Jurkat, Clone E6-1 (cell line): ENCODE results near the gene FAM149A.

ENCODE experiments used
- DNase-seq: peaks from one replicate; pipeline ENCODE4 v3.0.0-alpha.2; 2011; ENCODE audit warnings: low read depth, low spot score
- H3K4me3 ChIP-seq: 2 replicates; pipeline ENCODE4 v1.5.1; 2011; ENCODE audit warnings: mild to moderate bottlenecking, low read length, control low read depth, moderate library complexity

FAM149A gene

DNA sequence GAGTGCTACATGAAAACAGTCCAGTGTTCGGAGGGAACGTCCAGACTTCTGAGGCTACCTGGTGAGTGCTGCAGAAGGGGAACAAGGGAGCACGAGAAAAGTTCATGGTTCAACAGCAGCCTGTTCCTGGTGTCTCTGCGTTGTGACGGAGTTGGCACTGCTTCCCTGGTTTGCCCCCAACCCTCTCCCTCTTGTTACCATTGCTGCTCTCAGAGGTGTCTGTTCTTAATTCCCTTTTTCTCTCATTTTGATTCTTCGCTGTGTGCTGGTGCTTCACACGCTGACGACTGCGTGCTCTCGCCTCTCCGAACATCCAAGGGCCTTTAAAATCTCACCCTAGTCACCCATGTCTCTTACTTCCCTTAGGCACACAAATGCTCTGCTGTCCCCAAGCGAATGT is 1.6 kb upstream of the FAM149A start:
- no peak overlapping the region for H3K4me3 ChIP-seq

DNA sequence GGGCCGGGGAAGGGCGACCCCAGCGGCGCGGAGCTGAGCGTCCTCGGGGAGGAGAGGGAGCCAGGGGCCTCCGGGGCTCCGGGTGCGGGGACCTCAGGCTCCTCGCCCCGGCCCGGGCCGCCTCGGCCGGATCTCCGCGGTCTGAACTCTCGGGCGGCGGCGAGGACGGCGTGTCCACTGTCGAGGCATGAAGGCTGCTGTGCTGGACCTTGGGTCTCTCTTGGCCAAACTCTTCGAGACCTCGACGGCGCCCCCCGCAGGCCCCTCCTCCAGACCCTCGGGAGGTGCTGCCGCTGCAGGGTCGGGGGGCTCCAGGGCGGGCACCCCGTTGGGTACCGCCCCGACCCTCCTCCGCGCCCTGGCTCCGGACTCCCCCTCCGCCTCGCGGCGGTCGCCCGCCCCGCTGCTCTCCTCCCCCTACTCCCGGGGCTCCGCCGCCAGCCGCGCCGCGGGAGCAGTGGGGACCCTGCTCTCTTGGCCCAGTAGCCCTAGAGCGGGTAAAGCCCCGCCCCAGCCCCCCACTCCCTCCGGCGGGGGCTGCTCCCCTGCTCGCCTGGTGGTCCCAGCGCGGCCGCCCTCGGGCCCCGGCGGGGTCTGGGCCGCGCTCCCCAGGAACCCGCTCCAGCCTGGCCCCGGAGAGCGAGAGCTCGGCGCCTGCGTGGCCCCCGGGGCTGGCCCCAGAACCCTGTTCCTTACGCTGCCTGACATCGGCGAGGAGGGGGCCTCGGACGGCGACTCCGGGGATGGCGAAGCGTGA is 564 bp downstream of the FAM149A start:
- DNase-seq: no peak
- peak overlapping the region; percentile 42 for H3K4me3 ChIP-seq

More for the DNA sequence above, 1.6 kb upstream of the FAM149A start:
- no peak for DNase-seq

- no peak overlapping the region; the same call in 1 of the 2 replicates for H3K4me3 ChIP-seq
- no peak for DNase-seq
Measured at GRCh38 chr4:186105647-186106321, 1.3 kb downstream of the FAM149A start.

- H3K4me3 ChIP-seq: no peak overlapping the region
- DNase-seq: no peak
Measured at GRCh38 chr4:186107947-186108346, 3.4 kb downstream of the FAM149A start.

- no peak for DNase-seq
- no peak overlapping the region for H3K4me3 ChIP-seq
Measured at GRCh38 chr4:186108391-186108790, 3.9 kb downstream of the FAM149A start.

GRCh38 chr4:186109245-186109644 is 4.7 kb downstream of the FAM149A start:
- no peak overlapping the region for H3K4me3 ChIP-seq
- no peak for DNase-seq

- DNase-seq: no peak
- no peak overlapping the region for H3K4me3 ChIP-seq
Measured at GRCh38 chr4:186116697-186117096, 12.2 kb downstream of the FAM149A start.

DNA sequence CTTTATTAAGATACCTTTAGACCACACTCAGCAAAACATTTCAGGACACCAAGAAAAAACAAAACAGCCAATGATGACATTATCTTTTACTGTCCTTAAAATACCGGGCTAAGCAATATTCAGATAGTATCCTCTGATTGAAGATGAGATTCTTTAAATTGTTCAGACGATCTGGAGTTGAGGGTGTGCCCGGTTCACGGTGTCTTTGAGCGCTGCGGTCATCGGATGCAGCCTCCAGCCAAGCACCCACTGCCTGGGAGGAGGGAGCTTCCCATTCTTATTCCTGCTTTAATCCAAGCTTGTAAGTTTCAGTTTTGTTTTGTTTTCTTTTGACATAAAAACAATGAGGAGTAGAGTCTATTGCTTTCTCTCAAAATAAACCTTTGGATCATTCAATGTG is 14.1 kb downstream of the FAM149A start:
- H3K4me3 ChIP-seq: no peak overlapping the region
- no peak for DNase-seq

- no peak overlapping the region for H3K4me3 ChIP-seq
- DNase-seq: no peak
Measured at GRCh38 chr4:186121057-186121456, 16.6 kb downstream of the FAM149A start.

- no peak overlapping the region for H3K4me3 ChIP-seq
- DNase-seq: no peak
Measured at GRCh38 chr4:186128842-186129241, 24.3 kb downstream of the FAM149A start.

DNA sequence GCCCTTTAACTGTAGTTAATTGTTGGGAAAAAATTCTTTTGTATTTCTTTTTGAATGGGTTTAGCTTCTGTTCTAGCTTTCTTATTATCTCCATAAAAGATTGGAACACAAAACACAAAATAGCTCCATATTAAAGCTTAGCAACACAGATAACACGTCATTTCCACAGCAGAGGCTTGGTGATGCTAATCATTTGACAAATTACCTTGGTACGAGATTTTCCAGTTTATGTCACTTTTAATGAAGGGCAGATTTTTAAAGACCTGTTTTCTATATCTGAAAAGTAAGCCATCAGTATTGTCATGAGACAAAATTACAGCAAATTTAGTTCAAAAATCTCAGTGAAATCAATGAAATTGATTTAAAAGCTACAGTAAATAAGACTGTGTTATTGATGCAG is 27.4 kb downstream of the FAM149A start:
- DNase-seq: no peak
- no peak overlapping the region for H3K4me3 ChIP-seq

DNA sequence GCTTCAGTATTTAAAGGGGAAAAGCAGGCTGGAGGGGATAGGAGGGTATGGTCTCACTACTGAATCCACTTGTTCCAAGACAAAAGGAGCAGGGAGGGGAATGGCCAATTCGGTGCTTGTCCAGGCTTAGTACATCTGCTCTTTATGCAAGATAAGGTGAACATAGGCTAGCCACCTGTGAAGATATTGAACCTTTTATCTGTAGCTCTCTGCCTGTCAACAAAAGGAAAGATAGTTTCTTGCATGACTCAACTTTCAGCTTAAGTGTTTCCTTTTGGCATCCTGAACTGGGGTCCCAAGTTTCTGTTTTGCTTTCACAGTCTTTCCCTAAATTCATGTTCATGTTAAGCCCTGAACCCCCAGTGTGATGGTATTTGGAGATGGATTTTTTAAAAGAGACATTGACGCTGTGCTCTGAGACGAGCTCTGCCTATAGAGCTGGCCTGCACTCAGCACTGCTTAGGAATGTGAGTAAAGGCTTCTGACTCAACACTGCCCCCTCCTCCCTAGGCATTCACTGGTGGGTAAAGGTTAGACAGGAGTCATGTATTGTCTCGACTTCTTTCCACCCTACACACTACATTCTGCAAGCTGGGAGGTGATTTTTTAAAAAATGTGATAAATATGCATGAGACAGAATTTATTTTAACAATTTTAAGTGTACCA is 28.2 kb downstream of the FAM149A start:
- DNase-seq: no peak
- H3K4me3 ChIP-seq: no peak overlapping the region

- no peak for DNase-seq
- no peak overlapping the region for H3K4me3 ChIP-seq
Measured at GRCh38 chr4:186134257-186134656, 29.8 kb downstream of the FAM149A start.

- no peak overlapping the region for H3K4me3 ChIP-seq
- DNase-seq: no peak
Measured at GRCh38 chr4:186134861-186135260, 30.4 kb downstream of the FAM149A start.

GRCh38 chr4:186137196-186137794 is 32.8 kb downstream of the FAM149A start:
- DNase-seq: no peak
- H3K4me3 ChIP-seq: no peak overlapping the region

GRCh38 chr4:186144198-186144945 is 39.9 kb downstream of the FAM149A start:
- no peak overlapping the region for H3K4me3 ChIP-seq
- DNase-seq: no peak

DNA sequence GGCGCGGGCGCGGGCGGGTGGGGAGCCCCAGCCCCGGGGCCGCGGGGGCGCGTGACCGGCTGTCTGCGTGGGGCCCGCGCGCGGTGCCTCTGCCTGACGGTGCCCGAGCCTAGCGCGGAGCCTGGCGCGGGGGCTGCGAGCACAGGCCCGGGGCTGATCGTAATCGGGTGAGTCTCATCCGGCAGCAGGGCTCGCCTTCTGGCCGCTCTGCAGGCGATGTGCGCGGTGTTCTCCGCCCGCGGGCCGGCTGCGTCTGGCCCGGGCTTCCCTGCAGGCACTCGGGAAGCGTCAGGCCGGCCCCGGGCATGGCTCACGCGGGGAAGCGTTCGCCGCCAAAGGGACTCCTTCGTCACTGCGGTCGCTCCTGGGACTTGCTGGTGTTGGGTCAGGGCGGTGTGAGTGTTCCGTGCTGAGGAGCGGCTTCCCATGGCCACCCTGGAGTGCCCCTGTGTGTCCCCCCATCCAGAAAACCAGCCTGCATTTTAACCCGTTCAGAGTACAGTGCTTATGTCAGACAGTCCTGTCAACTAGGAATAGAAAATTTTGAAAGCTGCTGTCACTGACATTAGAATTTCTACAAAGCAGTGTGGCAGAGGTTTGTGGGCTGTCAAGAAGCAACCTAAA is 40.6 kb downstream of the FAM149A start:
- H3K4me3 ChIP-seq: no peak overlapping the region

GRCh38 chr4:186146458-186146857 is 42.0 kb downstream of the FAM149A start:
- no peak overlapping the region for H3K4me3 ChIP-seq

More for the DNA sequence above, 40.6 kb downstream of the FAM149A start:
- DNase-seq: no peak

More at GRCh38 chr4:186146458-186146857, 42.0 kb downstream of the FAM149A start:
- DNase-seq: no peak
